ENCODE data around the gene MEGF6.

The MEGF6 gene, protein sequence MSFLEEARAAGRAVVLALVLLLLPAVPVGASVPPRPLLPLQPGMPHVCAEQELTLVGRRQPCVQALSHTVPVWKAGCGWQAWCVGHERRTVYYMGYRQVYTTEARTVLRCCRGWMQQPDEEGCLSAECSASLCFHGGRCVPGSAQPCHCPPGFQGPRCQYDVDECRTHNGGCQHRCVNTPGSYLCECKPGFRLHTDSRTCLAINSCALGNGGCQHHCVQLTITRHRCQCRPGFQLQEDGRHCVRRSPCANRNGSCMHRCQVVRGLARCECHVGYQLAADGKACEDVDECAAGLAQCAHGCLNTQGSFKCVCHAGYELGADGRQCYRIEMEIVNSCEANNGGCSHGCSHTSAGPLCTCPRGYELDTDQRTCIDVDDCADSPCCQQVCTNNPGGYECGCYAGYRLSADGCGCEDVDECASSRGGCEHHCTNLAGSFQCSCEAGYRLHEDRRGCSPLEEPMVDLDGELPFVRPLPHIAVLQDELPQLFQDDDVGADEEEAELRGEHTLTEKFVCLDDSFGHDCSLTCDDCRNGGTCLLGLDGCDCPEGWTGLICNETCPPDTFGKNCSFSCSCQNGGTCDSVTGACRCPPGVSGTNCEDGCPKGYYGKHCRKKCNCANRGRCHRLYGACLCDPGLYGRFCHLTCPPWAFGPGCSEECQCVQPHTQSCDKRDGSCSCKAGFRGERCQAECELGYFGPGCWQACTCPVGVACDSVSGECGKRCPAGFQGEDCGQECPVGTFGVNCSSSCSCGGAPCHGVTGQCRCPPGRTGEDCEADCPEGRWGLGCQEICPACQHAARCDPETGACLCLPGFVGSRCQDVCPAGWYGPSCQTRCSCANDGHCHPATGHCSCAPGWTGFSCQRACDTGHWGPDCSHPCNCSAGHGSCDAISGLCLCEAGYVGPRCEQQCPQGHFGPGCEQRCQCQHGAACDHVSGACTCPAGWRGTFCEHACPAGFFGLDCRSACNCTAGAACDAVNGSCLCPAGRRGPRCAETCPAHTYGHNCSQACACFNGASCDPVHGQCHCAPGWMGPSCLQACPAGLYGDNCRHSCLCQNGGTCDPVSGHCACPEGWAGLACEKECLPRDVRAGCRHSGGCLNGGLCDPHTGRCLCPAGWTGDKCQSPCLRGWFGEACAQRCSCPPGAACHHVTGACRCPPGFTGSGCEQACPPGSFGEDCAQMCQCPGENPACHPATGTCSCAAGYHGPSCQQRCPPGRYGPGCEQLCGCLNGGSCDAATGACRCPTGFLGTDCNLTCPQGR (N-terminal part only)

DNA sequence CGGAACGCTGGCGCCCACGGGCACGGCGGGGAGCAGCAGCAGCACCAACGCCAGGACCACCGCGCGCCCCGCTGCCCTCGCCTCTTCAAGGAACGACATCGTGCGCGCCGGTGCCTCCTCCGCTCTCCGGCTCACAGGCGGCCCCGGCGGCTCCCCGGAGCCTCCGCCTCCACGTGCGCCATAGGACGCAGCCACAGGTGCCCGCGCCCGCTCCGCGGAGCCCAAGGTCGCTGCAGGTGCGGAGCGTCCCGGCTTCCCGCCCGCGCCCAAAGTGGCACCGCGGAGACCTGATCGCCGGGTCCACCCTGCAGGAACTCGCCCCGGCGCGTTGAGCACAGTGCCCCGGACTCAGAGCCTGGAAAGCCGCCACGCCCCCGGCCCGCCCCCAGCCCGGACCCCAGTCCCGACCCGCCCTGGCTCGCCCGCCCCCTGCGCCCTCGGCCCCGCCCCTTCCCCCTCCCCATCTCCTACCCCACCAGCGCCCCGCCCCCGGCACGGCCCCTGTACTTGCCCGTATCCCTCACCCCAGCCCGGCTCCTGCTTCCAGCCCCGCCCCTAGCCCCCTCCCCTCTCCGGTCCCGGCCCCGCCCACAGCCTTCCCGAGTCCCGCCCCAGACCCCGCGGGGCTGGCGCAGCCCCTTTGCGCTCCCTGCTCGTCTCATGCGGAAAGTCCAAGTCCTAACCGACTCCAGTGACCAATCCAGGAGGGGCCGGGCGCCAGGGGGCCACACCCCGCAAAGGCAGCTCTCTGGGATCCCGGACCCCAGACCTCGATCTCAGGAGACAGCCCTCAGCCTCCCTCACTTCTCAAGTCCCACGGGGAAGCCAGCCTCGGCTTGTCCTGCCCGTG is at the start of gene MEGF6:
Gene MEGF6 (minus strand): TSS at position 339 of the 850 bp plus-strand sequence. CDS start 240 bp downstream, at position 99.
- DNase-seq: peak; percentile 68

- no peak for DNase-seq
Observed at GRCh38 chr1:3660704-3661103, 49.4 kb upstream of the MEGF6 start.

- DNase-seq: no peak
Observed at GRCh38 chr1:3659093-3659492, 47.8 kb upstream of the MEGF6 start.

DNA sequence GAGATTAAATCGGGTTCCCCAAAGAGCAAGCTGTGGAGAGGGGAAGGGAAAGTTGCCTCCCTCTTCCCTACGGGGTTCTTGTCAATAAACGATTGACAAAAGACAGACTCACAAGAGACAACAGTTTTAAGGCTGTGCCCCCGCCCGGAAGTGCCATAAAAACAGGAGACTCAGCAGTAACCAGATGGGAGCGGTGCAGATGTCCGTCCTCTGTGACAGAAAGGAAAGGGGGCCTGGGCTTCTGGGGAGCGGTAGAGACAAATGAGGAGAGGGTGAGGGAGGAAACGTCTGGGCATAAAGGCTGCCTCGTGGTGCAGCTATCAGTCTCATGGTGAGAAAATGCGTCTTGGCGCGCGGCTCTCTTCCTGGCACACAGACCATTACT is 46.9 kb upstream of the MEGF6 start:
- no peak for DNase-seq

GRCh38 chr1:3657578-3658230 is 46.4 kb upstream of the MEGF6 start:
- no peak for DNase-seq

- DNase-seq: no peak
Observed at GRCh38 chr1:3657096-3657475, 45.8 kb upstream of the MEGF6 start.

DNA sequence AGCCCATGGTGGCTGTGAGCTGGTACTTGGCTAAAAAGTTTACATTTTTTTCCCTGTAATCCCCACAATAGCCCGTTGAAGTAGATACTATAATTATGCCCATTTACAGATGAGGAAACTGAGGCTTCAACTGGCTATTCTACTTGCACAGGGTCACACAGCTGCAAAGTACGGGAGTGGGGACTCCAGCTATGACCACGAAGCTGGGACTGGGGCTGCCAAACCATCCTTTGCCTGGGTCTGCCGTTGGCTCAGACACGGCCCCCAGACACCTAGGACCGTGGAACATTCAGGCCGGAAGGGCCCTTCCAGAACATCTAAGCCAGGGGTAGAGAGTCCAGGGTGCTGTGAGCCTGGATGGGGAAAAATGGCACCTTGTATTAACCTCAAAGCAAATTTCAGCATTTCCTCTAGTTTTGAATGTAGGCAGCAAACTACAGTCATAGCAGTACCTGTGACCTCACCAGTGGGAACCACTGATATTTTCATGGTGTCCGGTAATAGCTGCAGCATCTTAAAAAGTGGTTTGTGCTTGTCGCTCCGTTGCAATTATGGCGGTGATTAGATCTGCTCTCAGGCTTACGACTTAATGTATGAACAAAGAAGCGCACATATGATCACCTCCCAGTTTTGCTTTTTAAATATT is 45.3 kb upstream of the MEGF6 start:
- no peak for DNase-seq

DNA sequence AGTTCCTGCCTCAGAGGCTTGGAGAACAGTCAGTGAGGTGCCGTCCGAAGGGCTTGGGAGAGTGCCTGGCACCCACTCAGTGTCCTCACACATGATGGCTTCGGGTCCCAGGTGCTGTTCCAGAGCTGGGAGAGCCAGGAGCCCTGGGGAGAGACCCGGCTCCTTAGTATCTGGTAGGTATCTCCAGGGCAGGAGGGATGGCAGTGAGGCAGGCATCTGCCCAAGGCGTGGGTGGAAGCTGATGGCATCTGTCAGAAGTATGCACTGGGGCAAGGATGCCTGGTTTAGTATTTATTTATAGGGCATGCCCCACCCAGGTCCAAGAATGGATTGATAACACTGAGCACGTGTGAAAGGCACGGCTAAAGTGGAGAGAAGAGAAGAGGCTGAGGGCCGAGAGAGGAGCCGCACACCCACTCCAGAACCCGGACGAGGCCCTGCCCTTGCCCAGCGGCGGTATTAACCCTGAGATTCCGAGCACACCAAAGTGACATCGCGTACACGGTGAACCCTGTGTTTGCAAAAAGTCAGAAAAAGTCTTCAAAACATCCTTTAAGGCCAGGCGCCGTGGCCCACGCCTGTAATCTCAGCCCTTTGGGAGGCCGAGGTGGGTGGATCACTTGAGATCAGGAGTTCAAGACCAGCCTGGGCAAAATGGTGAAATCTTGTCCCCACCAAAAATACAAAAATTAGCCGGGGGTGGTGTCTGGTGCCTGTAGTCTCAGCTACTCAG is 43.4 kb upstream of the MEGF6 start:
- no peak for DNase-seq

- no peak for DNase-seq
Observed at GRCh38 chr1:3653286-3653618, 41.9 kb upstream of the MEGF6 start.

DNA sequence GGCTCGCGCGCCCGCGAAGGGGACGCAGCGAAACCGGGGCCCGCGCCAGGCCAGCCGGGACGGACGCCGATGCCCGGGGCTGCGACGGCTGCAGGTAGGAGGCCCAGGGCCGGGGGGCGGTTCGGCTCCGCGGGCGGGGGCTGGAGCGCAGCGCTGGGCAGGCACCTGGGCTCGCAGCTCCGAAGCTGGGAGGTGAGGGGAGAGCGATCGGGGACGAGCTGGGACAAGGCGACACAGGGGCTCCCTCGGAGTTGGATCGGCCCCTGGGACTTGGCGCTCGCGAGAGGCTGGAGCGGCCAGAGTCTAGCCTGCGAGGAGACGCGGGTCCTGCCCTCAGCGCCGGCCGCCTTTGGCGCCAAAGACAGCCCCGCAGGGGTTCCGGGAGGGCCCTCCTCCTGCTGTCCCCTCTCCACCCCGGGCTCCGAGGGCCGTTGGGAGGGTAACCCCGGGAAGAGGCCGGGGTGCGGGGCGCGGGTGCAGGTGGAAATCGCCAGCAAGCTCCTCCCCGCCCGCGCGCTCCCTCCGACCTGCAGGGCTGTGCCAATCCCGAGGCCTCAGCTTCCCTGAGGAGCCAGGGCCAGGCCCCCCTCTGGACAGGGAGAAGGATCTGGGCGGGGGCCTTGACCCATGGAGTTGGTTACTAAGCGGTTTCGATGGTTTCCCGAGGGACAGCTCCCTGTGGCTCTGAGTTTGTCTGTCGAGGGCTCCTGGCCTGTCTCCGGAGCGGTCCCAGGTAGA is 41.4 kb upstream of the MEGF6 start:
- DNase-seq: no peak

DNA sequence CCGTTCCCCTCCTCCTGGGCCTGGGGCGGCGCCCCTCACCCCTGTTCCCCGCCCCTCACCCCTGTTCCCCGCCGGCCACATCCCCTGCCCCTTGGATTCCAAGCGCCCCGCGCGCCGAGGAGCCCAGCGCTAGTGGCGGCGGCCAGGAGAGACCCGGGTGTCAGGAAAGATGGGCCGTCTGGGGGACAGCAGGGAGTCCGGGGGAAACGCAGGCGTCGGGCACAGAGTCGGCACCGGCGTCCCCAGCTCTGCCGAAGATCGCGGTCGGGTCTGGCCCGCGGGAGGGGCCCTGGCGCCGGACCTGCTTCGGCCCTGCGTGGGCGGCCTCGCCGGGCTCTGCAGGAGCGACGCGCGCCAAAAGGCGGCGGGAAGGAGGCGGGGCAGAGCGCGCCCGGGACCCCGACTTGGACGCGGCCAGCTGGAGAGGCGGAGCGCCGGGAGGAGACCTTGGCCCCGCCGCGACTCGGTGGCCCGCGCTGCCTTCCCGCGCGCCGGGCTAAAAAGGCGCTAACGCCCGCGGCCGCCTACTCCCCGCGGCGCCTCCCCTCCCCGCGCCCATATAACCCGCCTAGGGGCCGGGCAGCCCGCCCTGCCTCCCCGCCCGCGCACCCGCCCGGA is 40.7 kb upstream of the MEGF6 start, which contains the start of gene TP73:
Gene TP73 (plus strand): TSS at position 587 of the 618 bp plus-strand sequence. CDS start 29,850 bp downstream, outside the sequence.
- no peak for DNase-seq

DNA sequence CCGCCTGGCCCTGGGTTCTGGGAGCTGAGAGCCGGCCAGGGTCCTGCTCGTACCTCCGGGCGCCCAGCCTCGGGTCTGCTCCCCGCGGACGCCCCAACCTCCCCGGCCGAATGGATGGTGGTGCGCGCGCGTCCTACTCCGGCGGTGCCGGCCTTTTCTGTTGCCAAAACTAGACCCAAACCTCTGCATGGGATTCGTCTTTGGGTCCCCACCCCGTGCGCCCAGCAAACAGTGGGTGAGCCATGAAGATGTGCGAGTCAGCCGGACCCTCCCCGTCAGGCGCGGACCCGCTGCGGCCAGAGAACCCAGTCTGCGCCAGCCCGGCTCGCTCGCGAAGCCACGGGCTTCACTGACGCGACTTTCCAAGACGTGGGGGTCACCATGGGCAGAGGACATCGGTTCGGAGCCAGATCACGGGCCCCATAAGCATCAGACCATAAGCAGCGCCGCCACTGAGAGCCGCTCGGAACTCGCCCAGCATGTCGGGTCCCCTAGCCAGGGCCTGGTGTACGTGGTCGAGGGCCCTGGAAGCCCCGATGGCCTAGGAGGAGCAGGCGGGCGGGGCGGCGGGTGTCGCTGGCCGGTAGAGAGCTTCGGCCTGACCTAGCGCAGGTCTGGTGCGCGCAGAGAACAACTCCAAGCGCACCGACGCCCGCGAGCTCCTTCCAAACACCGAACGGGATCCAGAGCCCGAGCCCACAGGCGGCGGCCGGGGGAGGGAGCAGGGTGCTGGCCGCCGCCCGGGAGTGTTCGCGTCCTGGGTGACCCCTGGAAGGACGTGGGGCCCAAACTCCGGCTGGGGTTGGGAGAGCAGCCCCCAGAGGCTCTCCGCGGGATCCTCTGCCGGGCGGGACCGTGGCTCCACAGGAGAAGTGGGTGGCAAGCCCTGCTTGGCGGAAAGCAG is 40.0 kb upstream of the MEGF6 start:
- no peak for DNase-seq

GRCh38 chr1:3650248-3651025 is 39.1 kb upstream of the MEGF6 start:
- DNase-seq: no peak

DNA sequence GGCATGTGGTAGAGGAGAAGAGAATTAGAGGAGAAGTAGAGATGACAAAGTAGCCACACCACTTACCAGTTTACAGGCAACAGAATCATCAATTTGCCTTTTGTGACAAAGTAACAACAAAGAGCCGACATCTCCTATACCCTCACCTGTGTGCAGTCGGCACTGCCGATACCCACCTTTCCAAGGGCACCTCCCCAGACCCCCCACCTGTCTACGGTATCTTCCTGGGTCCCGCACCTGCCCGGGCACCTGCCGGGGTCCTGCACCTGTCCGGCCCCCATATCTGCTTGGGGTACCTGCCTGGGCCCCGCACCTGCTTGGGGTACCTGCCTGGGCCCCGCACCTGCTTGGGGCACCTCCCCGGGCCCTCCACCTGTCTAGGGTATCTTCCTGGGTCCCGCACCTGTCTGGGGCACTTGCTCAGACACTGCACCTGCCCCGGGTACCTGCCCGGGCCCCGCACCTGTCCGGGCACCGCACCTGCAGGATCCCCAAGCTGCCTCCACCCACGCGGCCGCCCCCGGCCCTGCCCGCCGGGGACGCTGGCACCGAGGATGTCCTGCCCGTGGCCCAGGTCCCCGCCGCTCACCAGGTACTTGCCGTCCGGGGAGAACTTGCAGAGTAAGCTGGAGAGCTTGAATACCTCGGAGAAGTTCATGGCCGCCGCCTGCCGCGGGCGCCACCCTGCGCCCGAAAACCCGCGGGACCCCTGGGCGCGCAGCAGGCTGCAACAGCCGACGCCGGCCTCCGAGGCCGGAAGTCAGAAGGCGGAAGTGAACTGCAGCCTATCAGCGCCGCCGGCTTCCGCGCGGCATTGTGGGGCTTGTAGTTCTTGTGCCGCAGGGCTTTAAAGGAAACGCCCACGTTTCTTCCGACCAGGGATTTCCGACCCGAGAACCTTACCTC is 38.3 kb upstream of the MEGF6 start, which contains the start of gene WRAP73:
Gene WRAP73 (minus strand): TSS at position 762 of the 906 bp plus-strand sequence. CDS start 104 bp downstream, at position 658.
- peak; percentile 89 for DNase-seq

DNA sequence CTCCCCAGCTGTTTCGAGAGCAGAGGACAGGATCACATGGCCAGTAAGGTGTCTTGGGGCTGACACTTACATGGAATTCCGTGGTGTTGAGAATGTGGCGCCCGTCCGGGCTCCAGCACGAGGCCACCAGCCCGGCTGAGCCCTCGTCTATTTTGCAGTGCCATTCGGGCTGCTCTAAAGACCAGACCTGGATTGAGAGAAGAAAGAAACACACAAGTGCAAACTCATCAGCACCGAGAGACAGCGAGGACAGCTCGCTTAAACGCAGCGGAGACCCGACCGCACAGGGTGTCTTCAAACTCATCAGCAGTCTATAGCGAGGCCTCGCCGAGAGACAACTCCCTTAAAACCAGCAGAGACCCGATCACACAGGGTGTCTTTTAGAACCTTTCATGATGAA is 35.3 kb upstream of the MEGF6 start:
- DNase-seq: no peak
